Right lobe of liver (tissue), 4 donors: ENCODE results near the gene CENPK.

Experiments
- CTCF ChIP-seq, 4 donors: fragments of 200-600 bp in 3 of 4; fragments of 450-650 bp in 1 of 4; IDR thresholded peaks; one replicate each; pipeline versions ENCODE4 v1.5.1 to v1.8.0; 2016 to 2022; ENCODE audit warnings: antibody characterized with exemption in 4 of 4, mild to moderate bottlenecking in 2 of 4
- POLR2A ChIP-seq: fragments of 450-650 bp; IDR thresholded peaks from one replicate; pipeline ENCODE4 v1.6.1; 2017; ENCODE audit warnings: antibody characterized with exemption, mild to moderate bottlenecking
- donor health status: DM: no; HTN: no; CAD: no.
- donor health status: DM: no; HTN: no; CAD: no.
- donor health status: DM: no; HTN: yes; CAD: no.

- TF ChIP-seq CTCF (IDR thresholded peaks at IDR 0.05) (no peak), POLR2A (no peak)
These were observed 81.8 kb downstream of the CENPK start for GRCh38 chr5:65481171-65481581.
